BJ (cell line): ENCODE data around the gene ZNF638. TPM values are rescaled to one million over a fixed set of nuclear protein-coding genes. Genes with fewer than 3 reads are reported as not detected.

ENCODE experiments used
- CTCF ChIA-PET: fragments of 350-600 bp; formaldehyde crosslinking; extraction: SDS; loops from one replicate; lab custom pipeline; 2021; ENCODE audit warnings: antibody characterized with exemption, inconsistent platforms; lab: Yijun Ruan, JAX
- POLR2A ChIA-PET: fragments of 300-600 bp; sonication (Branson Sonifier 250); formaldehyde crosslinking; extraction: SDS; loops from one replicate; lab custom pipeline; 2021; ENCODE audit warnings: antibody characterized with exemption; lab: Charles Lee
- DNase-seq: peaks from one replicate; pipeline ENCODE4 v3.0.0-alpha.2; 2011; ENCODE audit warnings: low read depth
- H3K27me3 ChIP-seq: 2 replicates; pipeline ENCODE4 v1.6.0; 2011; ENCODE audit warnings: low read length; ENCODE audit not compliant: control insufficient read depth, insufficient read depth
- H3K36me3 ChIP-seq: 2 replicates; pipeline ENCODE4 v1.5.1; 2011; ENCODE audit warnings: low read length; ENCODE audit not compliant: control insufficient read depth, insufficient read depth
- H3K4me3 ChIP-seq: 2 replicates; pipeline ENCODE4 v1.5.1; 2011; ENCODE audit warnings: low read depth, mild to moderate bottlenecking, control low read depth, low read length
- polyA plus RNA-seq: library from polyadenylated mRNA; depleted of rRNA; stranded (reverse); fragments of >200 nt; gene quantifications from 2 replicates; pipeline ENCODE4 v1.2.3, GENCODE V29; 2011
- TF ChIP-seq, protein P1 (sequence below): IDR thresholded peaks from 2 replicates; pipeline ENCODE4 v1.5.1; 2011; ENCODE audit warnings: low read depth, mild to moderate bottlenecking, control low read depth, inconsistent platforms, low read length, moderate library complexity; ENCODE audit not compliant: insufficient read depth

ZNF638 gene
- polyA plus RNA-seq, 1 experiment = 44.8 TPM

DNA sequence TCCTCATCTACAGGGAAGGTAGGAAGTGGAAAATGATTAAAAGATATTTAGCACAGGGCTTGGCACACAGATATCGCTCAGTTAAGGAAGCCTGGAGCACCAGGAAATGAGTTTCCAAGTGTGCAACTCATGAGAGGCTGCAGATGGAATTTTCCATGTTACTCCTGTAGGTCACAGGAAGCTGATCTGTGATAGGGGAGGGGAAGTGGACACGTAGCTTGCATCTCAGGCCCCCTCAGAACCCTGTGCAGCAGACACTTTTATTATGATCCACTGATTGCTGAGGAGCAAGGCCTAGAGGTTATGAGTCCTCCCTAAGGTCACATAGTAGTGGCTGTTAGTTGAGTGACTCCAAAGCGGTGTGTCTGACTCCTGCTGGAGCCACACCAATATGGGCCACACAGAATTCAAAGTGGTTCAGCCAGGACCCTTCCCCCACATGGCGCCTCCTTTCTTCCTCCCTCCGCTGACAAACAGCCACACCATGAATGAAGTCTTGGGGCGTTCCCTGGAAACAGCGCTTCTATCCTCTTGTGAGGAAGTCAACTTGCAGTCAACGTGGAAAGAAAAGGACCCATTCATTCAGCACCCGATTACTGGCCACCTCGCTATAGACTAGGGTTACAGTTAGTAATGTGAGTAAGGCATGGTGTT is 143.3 kb downstream of the ZNF638 start:
- ChIA-PET CTCF (interaction anchor here (1.2 kb wide), 1 partner anchor 35 kb away, joined by 3 read pairs; no protein-coding TSS in a partner anchor), POLR2A (no interaction called here)
- DNase-seq = no peak
- Histone ChIP-seq H3K4me3 (no peak overlapping the region), H3K36me3 (no peaks in the 10 kb centered on the region), H3K27me3 (peaks cover 3% of the 10 kb centered on the region)
- TF ChIP-seq, protein P1, sequence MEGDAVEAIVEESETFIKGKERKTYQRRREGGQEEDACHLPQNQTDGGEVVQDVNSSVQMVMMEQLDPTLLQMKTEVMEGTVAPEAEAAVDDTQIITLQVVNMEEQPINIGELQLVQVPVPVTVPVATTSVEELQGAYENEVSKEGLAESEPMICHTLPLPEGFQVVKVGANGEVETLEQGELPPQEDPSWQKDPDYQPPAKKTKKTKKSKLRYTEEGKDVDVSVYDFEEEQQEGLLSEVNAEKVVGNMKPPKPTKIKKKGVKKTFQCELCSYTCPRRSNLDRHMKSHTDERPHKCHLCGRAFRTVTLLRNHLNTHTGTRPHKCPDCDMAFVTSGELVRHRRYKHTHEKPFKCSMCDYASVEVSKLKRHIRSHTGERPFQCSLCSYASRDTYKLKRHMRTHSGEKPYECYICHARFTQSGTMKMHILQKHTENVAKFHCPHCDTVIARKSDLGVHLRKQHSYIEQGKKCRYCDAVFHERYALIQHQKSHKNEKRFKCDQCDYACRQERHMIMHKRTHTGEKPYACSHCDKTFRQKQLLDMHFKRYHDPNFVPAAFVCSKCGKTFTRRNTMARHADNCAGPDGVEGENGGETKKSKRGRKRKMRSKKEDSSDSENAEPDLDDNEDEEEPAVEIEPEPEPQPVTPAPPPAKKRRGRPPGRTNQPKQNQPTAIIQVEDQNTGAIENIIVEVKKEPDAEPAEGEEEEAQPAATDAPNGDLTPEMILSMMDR = no peak

DNA sequence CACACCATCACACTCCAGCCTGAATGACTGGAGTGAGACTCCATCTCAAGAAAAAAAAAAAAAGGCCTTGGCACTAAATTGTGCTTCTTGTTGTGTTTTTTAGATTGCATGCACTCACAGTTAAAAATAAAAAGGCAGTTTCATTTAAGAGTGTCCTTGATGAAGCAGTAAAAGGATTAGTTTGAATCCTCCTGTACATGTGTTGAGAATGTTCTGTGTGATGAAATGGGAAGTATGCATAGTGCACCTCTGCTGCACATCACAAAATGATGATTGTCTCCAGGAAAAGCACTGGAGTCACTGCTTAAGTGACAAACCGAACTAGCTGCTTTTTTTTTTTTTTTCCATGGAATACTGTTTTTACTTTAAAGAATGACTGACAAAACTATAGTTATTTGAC is 144.9 kb downstream of the ZNF638 start:
- POLR2A ChIA-PET = no interaction called here
- CTCF ChIA-PET = interaction anchor here (0.9 to 1.5 kb wide), 2 partner anchors 9 to 14 kb away, joined by 3 to 5 read pairs; no protein-coding TSS in a partner anchor
- Histone ChIP-seq H3K27me3 (peaks cover 10% of the 10 kb centered on the region), H3K4me3 (no peak overlapping the region), H3K36me3 (no peaks in the 10 kb centered on the region)
- TF ChIP-seq, protein P1 = no peak
- no peak for DNase-seq

DNA sequence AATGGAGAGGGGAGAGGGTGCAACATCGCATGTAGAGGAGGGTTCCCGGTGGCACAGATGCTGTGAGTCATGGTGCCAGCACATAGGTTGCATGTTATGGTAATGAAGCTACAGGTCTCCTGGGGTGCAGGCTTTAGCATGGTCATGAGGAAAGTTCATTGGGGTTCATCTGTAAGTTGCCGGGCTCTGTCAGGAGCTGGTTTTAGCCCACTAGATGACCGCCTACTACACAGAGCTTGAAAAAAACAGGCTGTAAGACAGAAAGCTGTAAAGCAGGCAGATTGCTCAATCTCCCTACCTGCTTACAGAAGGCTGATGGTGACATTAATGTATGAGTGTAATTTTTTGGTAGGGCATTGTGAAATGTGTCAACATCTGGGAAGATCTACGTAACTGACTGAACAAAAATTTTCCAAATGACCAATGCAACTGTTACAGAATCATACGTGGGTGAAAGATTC is 145.7 kb downstream of the ZNF638 start:
- H3K27me3 ChIP-seq = peaks cover 10% of the 10 kb centered on the region
- H3K4me3 ChIP-seq = no peak overlapping the region
- ChIA-PET POLR2A (no interaction called here), CTCF (interaction anchor here (0.6 to 1.5 kb wide), 4 partner anchors 10 to 676 kb away, joined by 3 to 5 read pairs (median 3); no protein-coding TSS in a partner anchor)
- TF ChIP-seq, protein P1 = no peak
- DNase-seq = no peak
- no peaks in the 10 kb centered on the region for H3K36me3 ChIP-seq

DNA sequence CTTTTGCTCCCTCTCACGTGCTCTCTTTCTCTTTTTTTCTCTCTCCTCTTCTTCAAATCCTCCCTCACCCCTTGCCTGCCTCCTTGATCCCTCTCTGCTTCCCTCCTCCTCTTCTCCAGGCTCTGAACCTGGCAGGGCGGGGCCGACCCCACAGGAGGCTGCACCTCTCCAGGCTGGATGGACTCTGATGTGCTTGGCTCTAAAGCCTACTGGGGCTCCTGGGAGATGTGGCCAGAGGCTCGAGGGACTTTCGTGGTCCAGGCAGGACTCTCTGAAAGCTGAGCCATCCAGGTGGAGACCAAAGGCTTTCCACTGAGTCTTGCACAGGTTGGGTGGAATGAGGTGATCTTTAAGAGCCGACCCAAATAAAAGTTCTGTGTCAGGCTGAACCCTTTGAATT is 147.2 kb downstream of the ZNF638 start:
- Histone ChIP-seq H3K4me3 (no peak overlapping the region), H3K36me3 (no peaks in the 10 kb centered on the region), H3K27me3 (peaks cover 10% of the 10 kb centered on the region)
- no peak for DNase-seq
- TF ChIP-seq, protein P1 = no peak
- ChIA-PET CTCF (interaction anchor here (1.0 kb wide), 1 partner anchor 18 kb away, joined by 4 read pairs; no protein-coding TSS in a partner anchor), POLR2A (no interaction called here)

DNA sequence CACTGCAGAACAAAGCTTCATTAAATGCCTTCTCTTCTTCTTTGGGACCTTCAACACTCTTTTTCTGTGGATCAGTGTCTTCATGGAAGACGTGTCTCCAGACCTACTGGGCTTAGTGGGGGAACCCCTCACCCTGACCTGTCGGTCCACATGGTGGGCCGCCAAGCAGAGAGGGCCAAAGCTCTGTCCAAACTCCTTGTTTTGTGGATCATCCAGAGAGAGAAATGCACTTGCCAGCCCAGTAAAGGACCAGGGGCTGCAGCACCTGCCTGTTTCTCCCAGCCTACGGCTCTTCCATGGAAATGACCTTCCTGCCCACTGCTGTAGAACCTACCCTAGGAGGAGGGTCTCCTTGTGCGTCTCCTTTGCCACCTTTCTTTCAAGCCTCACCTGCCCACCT is 147.7 kb downstream of the ZNF638 start:
- CTCF ChIA-PET = no interaction called here
- TF ChIP-seq, protein P1 = no peak

More for the DNA sequence above, 147.7 kb downstream of the ZNF638 start:
- no peak overlapping the region for H3K4me3 ChIP-seq
- H3K36me3 ChIP-seq = no peaks in the 10 kb centered on the region
- H3K27me3 ChIP-seq = peaks cover 10% of the 10 kb centered on the region
- POLR2A ChIA-PET = no interaction called here
- no peak for DNase-seq
